ENCODE results near the gene PRKCZ.

GRCh38 chr1:2080140-2080539 is 29.9 kb downstream of the PRKCZ start:
- TF ChIP-seq RAD21 (IDR thresholded peaks at IDR 0.05; ENCODE audit: low read length), result no peak
- no peak for TF ChIP-seq TAF1 (IDR thresholded peaks at IDR 0.05; ENCODE audit: borderline replicate concordance, low read depth, low read length)
- TF ChIP-seq CTCF (IDR thresholded peaks at IDR 0.05), result no peak
- TF ChIP-seq USF2 (IDR thresholded peaks at IDR 0.05; ENCODE audit: borderline replicate concordance, low read depth, low read length), result no peak
- TF ChIP-seq SMC3 (IDR thresholded peaks at IDR 0.05; ENCODE audit: low read depth, low read length), result no peak
- no peak for TF ChIP-seq REST (IDR thresholded peaks at IDR 0.05; ENCODE audit: low read depth, low read length)
- TF ChIP-seq GABPA (IDR thresholded peaks at IDR 0.05; ENCODE audit: low read depth), result no peak
- no peak for TF ChIP-seq TCF12 (IDR thresholded peaks at IDR 0.05)
- TF ChIP-seq USF1 (IDR thresholded peaks at IDR 0.05; ENCODE audit: borderline replicate concordance, low read depth), result no peak
- no peak for TF ChIP-seq FOXJ3 (CRISPR knock-in tag; IDR thresholded peaks at IDR 0.05)
- TF ChIP-seq ZBTB33 (IDR thresholded peaks at IDR 0.05; ENCODE audit: borderline replicate concordance, low read depth), result no peak
- TF ChIP-seq EZH2phosphoT487 (IDR thresholded peaks at IDR 0.05; ENCODE audit: borderline replicate concordance, low read depth), result no peak
- no peak for TF ChIP-seq YY1 (IDR thresholded peaks at IDR 0.05; ENCODE audit: low read depth)
- TF ChIP-seq IRF3 (IDR thresholded peaks at IDR 0.05; ENCODE audit: low read depth, low read length), result no peak

Data from SK-N-SH (cell line).